Activated CD8-positive, alpha-beta T cell treated with anti-CD3 and anti-CD28 coated beads for 36 hours (primary cell): ENCODE results near the gene SAMD11. TPM values are rescaled to one million over a fixed set of nuclear protein-coding genes. Genes with fewer than 3 reads are reported as not detected.

Experiments used
- ATAC-seq: fragments of 200-7000 bp; cut with Tn5 transposase; one replicate; pipeline ENCODE4 v1.10.0; 2021; ENCODE audit warnings: mild to moderate bottlenecking, moderate library complexity
- CTCF ChIA-PET: fragments of 350-600 bp; sonication (Branson Sonifier 250); formaldehyde crosslinking; loops from one replicate; lab custom pipeline; 2021; ENCODE audit warnings: antibody characterized with exemption; lab: Charles Lee
- POLR2A ChIA-PET: fragments of 350-600 bp; sonication (Branson Sonifier 250); formaldehyde crosslinking; loops from one replicate; lab custom pipeline; 2021; ENCODE audit warnings: antibody characterized with exemption; lab: Charles Lee
- DNase-seq: peaks from one replicate; pipeline ENCODE4 v3.0.0-alpha.2; 2020
- H3K27ac Mint-ChIP-seq: one replicate; pipeline ENCODE4 v1.8.0; 2021; ENCODE audit warnings: mild to moderate bottlenecking, mixed read lengths
- H3K27me3 Mint-ChIP-seq: one replicate; pipeline ENCODE4 v1.8.0; 2021; ENCODE audit warnings: mixed read lengths
- H3K36me3 Mint-ChIP-seq: one replicate; pipeline ENCODE4 v1.8.0; 2021; ENCODE audit warnings: low read depth, mixed read lengths
- H3K4me1 Mint-ChIP-seq: one replicate; pipeline ENCODE4 v1.8.0; 2021; ENCODE audit warnings: low read depth, mixed read lengths
- H3K4me3 Mint-ChIP-seq: one replicate; pipeline ENCODE4 v1.8.0; 2021; ENCODE audit warnings: mild to moderate bottlenecking, moderate library complexity, mixed read lengths
- H3K9me3 Mint-ChIP-seq: one replicate; pipeline ENCODE4 v1.8.0; 2021; ENCODE audit warnings: mixed read lengths
- intact Hi-C: fragments of 100-400 bp; cut with micrococcal nuclease; formaldehyde crosslinking; loops from one replicate; pipeline ENCODE4 v1.10.0; 2022
- total RNA-seq, 2 experiments: library from RNA; stranded (reverse); gene quantifications; one replicate each; pipeline ENCODE4 v1.2.3, GENCODE V29; 2021
- TF ChIP-seq, protein P1 (sequence below): fragments of 200-600 bp; IDR thresholded peaks from one replicate; pipeline ENCODE4 v1.8.0; 2022; ENCODE audit warnings: antibody characterized with exemption, mild to moderate bottlenecking

SAMD11 gene
- total RNA-seq, 2 experiments from 2014 or later, result not detected

DNA sequence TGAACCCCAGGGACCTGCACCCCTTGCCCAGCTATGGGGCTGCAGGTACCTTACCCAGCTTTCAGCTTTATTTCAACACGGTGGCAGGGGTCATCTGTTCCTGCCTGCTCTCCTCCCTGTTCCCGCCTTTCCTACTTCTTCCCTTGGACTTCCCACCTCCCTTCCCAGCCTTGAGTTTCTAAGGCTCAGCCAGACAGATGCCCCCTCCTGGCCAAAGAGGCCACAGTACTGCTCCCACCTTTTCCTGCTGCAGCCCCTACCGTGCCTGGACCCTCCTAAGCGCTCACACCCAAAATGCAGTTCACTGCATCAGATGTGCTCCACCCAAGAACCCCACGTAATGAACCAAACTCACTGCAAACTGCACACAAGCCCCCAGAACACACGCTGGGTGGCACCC is 27.6 kb downstream of the SAMD11 start:
- POLR2A ChIA-PET, result interaction anchor here (0.9 kb wide), 1 partner anchor 10 kb away, joined by 3 read pairs; no protein-coding TSS in a partner anchor
- no peak for DNase-seq
- Mint-ChIP-seq H3K27ac (no peak overlapping the region), H3K4me3 (no peak overlapping the region), H3K27me3 (no peaks in the 10 kb centered on the region), H3K36me3 (peaks cover 53% of the 10 kb centered on the region), H3K9me3 (no peaks in the 10 kb centered on the region), H3K4me1 (no peaks in the 10 kb centered on the region)
- no peak for ATAC-seq
- intact Hi-C loops, result no loop called here
- TF ChIP-seq, protein P1, sequence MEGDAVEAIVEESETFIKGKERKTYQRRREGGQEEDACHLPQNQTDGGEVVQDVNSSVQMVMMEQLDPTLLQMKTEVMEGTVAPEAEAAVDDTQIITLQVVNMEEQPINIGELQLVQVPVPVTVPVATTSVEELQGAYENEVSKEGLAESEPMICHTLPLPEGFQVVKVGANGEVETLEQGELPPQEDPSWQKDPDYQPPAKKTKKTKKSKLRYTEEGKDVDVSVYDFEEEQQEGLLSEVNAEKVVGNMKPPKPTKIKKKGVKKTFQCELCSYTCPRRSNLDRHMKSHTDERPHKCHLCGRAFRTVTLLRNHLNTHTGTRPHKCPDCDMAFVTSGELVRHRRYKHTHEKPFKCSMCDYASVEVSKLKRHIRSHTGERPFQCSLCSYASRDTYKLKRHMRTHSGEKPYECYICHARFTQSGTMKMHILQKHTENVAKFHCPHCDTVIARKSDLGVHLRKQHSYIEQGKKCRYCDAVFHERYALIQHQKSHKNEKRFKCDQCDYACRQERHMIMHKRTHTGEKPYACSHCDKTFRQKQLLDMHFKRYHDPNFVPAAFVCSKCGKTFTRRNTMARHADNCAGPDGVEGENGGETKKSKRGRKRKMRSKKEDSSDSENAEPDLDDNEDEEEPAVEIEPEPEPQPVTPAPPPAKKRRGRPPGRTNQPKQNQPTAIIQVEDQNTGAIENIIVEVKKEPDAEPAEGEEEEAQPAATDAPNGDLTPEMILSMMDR, result no peak
- CTCF ChIA-PET, result no interaction called here

DNA sequence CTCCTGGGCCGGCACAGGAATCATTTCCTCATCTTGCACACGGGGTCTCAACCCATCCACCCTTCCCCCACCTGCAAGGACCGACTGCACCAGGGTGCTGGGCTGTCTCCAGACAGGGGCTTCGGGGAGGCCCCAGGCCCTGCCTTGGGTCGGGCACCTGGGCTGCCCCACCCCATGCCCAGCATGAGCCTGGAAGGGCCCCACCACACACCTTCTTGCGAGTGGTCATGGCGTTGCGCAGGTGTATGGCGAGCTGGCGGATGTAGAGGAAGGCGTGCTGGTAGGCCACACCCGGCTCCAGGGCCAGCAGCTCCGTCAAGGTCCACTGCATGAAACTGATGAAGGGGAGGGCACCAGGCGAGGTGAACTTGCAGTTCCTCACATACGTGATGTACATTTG is 28.5 kb downstream of the SAMD11 start:
- DNase-seq (no peak), ATAC-seq (no peak)
- ChIA-PET POLR2A (interaction anchor here (0.5 to 1.3 kb wide), 2 partner anchors 12 to 52 kb away, joined by 3 read pairs; no protein-coding TSS in a partner anchor), CTCF (no interaction called here)
- TF ChIP-seq, protein P1, result no peak
- Mint-ChIP-seq H3K36me3 (peaks cover 53% of the 10 kb centered on the region), H3K27me3 (no peaks in the 10 kb centered on the region), H3K9me3 (no peaks in the 10 kb centered on the region), H3K4me3 (no peak overlapping the region), H3K27ac (no peak overlapping the region), H3K4me1 (peaks cover under 1% of the 10 kb centered on the region)
- intact Hi-C loops, result no loop called here

DNA sequence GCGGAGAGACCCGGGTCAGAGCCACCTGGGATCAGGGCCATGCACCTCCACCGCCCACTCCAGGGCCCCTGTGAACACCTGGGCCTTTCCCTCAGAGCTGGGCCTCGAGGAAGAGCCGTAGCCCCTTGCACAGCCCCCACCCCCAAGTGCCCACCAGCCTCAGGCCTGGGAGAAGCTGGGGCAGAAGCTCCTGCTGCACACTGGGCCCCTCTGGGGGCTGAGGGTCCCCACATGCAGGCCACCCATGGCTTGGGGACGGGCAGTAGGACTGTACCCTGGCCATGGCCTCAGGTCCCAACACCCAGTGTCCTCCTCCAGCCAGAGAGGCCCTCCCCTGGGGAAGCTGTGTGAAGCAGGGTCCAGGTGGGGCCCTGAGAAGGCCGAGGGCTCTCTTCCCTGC is 28.9 kb downstream of the SAMD11 start:
- Mint-ChIP-seq H3K9me3 (no peaks in the 10 kb centered on the region), H3K4me3 (no peak overlapping the region), H3K27me3 (no peaks in the 10 kb centered on the region), H3K27ac (no peak overlapping the region), H3K4me1 (peaks cover 5% of the 10 kb centered on the region), H3K36me3 (peaks cover 54% of the 10 kb centered on the region)
- intact Hi-C loops, result no loop called here
- POLR2A ChIA-PET, result interaction anchor here (0.5 to 1.4 kb wide), 3 partner anchors 12 to 51 kb away, joined by 3 read pairs; no protein-coding TSS in a partner anchor
- TF ChIP-seq, protein P1, result no peak
- DNase-seq, result no peak
- ATAC-seq, result no peak
- CTCF ChIA-PET, result no interaction called here

DNA sequence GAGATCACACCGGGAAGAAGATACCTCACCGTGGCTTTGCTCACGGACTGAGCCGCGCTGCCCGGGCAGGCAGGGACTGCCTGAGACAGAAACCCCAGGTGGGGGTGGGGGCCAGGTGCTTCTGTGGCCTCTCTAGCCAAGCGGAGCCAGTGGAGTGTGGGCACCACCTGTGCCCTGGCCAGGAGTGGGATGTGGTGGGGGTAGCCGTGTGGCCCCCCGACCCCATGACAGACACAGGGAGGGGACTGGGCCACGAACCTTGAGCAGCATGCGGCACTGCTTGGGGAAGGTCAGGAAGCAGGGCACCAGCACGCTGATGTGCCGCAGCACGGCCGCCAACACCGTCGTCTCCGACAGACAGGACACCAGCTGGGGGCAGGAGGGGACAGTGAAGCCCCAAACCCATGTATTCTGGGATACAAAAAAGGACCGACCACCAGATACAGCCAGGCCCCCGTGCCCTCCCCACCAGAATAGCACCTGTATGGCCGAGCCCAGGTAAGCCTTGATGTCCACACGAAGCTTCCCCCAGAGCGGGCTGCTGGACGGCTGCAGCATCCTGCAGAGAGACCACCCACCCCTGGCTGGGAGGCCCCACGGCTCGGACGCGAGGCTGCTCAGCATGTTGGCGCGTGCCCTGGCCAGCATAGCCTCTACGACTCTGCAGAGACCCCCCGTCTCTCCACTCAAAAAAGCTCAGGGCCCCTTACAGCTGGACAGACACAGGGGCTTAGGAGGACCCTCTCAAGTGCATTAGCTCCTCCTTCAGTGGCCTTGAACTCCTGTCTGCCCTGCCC is 30.0 kb downstream of the SAMD11 start:
- H3K4me3 Mint-ChIP-seq, result no peak overlapping the region
- TF ChIP-seq, protein P1, result no peak
- no peak overlapping the region for H3K27ac Mint-ChIP-seq
- no peaks in the 10 kb centered on the region for H3K9me3 Mint-ChIP-seq
- no peak for ATAC-seq
- intact Hi-C loops, result no loop called here
- ChIA-PET POLR2A (interaction anchor here (1.4 to 4.0 kb wide), 2 partner anchors 12 to 14 kb away, joined by 3 to 17 read pairs; no protein-coding TSS in a partner anchor), CTCF (no interaction called here)
- H3K36me3 Mint-ChIP-seq, result peaks cover 57% of the 10 kb centered on the region
- no peak for DNase-seq
- no peaks in the 10 kb centered on the region for H3K27me3 Mint-ChIP-seq
- peaks cover 13% of the 10 kb centered on the region for H3K4me1 Mint-ChIP-seq

DNA sequence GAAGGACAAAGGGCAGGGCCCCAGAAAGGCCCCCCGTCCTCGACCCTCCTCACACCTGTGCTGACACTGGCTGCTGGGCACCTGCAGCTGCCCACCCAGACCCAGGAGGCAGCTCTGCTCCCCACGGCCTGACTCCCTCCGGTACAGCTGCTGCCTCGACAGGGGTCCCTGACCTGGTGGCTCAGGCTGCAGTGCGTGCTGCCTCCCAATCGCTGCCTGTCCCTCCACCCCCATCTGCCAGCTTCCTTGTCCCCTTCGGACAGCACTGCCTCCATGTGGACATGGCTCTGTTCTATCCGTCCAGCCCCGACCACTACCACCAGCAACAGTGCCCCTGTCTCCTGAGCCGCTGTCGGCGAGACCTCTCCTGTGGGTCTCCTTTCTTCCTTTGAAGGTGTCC is 31.2 kb downstream of the SAMD11 start:
- H3K27me3 Mint-ChIP-seq, result no peaks in the 10 kb centered on the region
- DNase-seq (no peak), ATAC-seq (no peak)
- TF ChIP-seq, protein P1, result no peak
- H3K4me1 Mint-ChIP-seq, result peaks cover 13% of the 10 kb centered on the region
- no peak overlapping the region for H3K27ac Mint-ChIP-seq
- no peak overlapping the region for H3K4me3 Mint-ChIP-seq
- intact Hi-C loops, result no loop called here
- ChIA-PET POLR2A (interaction anchor here (0.7 to 4.0 kb wide), 2 partner anchors 13 to 26 kb away, joined by 3 to 17 read pairs; no protein-coding TSS in a partner anchor), CTCF (no interaction called here)
- no peaks in the 10 kb centered on the region for H3K9me3 Mint-ChIP-seq
- peaks cover 53% of the 10 kb centered on the region for H3K36me3 Mint-ChIP-seq
